HG02943 (cell line): Measurements from ENCODE around the gene GMEB2.
A peak's percentile ranks its signal among the peaks of the same experiment; 100 is the strongest.
"Not testable (repeated sequence)": the region's sequence is repeated elsewhere in the genome, so short reads cannot be mapped to it uniquely, and the experiment has no call there.

Source experiments
- ATAC-seq: cut with Tn5 transposase; IDR thresholded peaks from one replicate; pipeline ENCODE4 v1.9.1; 2021; ENCODE audit warnings: mild to moderate bottlenecking, low read depth, moderate library complexity; ENCODE audit not compliant: unreplicated experiment

The GMEB2 gene

DNA sequence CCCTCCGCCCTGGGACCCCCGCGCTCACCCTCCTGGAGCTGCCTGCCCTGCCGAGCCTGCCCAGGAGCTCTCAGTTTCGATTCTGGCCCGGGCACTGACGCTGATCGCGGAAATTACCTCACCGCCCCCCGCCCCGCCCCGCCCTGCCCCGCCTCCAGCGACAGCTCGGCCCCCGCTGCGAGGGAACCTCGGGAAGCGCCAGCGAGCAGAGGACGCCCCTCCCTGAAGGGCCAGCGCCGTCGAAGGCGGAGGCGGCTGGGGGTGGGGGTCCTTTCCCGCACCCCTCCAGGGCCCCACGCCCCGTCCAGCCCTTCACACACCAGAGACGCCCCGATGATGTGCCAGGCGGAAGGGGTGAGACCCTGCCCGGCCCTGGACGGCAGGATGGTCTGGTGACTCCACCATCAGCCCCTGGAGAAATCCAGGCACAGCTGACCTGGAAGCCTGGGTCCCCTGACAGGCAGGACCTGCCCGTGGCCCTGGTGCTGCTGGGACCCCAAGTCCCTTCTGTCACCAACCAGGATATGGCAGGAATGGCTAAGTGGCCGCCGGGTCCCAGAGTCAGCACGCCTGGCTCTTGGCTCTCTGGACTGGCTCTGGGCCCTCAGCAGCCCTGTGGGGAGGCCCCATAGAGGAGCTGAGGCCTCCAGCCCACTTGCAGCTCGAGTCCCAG lies 52.6 kb downstream of the GMEB2 start, which contains the start of gene HELZ2:
Gene HELZ2, minus strand, starts transcription at position 84 of the 673 bp plus-strand sequence. CDS start 1,854 bp downstream, outside the sequence.
- no peak for ATAC-seq

DNA sequence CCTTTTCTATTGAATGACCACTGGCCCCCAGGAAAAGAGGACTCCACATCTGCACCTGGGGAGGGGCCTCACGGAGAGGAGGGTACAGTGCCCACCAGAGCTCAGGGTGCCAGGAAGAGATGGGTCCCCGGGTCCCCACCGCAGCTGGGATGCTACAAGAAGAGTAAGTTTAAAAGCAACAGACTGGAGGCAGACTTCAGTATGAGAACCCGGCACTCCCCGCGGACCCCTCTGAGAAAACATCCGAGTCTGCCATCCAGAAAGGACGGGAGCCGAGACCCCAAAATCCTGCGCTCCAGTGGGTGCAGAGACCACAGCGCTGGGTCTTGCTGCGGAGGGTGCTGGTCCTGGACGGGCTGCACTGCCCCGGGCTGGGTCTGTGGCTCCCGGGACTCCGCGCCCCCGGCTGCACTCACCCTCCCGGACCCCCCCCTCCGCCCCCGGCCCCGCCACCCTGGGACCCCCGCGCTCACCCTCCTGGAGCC lies 53.2 kb downstream of the GMEB2 start:
- no peak for ATAC-seq

DNA sequence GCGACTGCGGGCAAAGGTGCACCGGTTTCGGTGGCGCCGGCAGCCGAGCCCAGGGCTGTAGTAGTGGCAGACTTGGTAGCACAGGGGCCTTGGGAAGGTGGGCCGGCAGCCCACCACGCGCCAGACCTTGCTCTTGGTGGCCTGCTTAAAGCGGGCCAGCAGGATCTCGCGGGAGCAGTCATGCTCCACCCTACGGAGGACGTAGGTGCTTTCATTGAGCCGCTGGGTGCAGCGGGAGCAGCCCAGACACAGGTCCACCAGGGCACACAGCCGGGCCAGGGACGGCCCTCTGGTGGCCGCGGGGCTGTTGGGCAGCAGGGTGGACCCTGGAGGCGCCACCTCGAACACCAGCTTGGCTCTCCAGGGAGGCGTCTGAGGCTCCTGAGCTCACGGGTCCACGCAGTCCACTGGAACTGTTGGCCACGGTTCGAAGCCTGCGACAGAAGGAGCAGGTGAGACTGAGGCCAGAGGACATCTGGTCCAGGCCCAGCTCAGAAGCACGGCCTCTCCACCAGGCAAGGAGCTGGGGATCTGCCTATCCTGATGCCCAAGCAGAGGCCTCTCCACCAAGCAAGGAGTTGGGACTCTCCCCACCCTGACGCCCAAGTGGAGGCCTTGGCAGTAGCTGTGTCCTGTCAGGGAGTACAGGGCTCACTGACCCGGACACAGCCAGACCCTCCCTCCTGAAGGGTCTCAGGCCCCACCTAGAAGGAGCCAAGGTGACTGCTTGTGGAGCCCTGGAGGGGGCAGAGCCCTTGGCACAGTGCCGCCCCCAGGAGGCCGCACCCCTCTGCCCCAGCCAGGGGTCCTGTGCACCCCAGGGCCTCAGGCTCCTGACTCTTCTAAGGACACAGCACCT lies 53.9 kb downstream of the GMEB2 start:
- ATAC-seq, result no peak

DNA sequence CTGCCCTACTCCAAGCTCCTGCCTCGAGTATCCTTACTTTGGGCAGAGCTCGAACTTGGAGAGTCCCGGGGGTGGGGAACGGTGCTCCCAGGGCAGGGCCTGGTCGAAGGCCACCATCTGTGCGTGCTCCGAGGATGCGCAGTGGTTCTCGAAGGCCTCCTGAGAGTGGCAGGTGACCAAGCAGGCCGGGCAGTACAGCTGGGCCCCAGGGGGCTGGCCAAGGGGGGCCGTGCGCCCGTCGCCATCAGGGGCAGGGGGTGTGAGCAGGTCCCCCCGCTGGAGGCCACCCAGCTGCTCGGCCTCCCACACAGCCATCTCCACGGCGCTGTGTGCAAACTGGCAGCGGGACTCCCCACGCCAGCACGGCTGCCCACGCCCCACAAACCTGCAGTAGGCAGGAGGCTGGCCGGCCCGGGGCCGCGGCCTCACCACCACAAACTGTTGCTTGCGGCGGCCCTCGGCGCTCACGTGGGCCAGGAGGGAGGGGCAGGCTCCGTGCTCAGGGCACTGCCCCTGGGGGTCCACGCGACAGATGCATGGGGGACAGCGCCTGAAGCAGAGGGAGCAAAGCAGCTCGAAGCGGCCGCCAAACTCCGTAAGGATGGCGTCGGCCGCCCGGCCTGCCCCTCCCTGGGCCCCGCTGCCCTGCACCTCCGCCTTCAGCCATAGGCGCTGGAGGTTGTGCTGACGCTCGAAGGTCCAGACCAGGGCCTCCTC lies 54.7 kb downstream of the GMEB2 start:
- no peak for ATAC-seq

DNA sequence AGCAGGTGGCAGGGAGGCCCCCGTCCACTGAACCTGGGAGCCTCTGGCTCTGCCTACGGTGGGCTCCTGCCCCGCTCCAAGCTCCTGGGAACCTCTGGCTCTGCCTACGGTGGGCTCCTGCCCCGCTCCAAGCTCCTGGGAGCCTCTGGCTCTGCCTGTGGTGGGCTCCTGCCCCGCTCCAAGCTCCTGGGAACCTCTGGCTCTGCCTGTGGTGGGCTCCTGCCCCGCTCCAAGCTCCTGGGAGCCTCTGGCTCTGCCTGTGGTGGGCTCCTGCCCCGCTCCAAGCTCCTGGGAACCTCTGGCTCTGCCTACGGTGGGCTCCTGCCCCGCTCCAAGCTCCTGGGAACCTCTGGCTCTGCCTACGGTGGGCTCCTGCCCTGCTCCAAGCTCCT lies 55.8 kb downstream of the GMEB2 start:
- ATAC-seq, result not testable (repeated sequence)

DNA sequence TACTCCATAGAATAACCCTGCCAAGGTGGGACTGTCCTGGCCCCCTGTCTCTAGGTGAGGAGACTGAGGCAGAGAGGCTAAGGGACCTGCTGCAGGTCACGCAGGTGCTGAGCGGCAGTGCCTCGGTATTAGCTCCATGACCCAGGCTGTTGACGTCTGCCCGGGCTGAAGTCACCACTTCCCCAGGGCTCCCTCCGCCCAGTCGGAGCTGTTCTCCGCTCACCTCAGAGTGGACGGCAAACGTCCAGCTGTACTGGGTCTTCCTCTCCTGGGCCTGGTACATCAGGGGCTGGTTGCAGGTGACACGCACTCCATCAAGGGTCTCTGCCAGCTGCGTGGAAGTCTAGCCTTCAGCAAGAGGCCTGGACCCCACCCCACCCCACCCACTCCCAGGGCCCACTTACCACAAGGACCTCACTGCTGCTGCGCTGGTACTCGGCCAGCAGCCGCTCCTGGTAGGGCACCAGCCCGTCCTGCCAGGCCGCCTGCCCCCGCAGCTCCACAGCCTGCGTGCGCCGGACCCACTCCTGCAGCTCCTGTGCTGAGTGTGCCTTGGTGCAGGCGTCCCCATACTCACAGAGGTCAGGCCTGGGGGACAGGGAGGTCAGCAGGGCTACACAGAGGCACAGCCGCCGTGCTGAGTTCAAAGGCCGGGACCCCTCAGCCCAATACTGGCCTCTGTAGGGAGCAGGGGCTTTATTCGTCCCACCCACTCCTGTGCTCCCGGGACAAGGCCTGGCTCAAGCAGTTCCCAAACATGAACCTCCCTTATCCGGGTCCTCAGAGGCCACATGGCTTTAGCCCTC lies 56.4 kb downstream of the GMEB2 start:
- no peak for ATAC-seq

DNA sequence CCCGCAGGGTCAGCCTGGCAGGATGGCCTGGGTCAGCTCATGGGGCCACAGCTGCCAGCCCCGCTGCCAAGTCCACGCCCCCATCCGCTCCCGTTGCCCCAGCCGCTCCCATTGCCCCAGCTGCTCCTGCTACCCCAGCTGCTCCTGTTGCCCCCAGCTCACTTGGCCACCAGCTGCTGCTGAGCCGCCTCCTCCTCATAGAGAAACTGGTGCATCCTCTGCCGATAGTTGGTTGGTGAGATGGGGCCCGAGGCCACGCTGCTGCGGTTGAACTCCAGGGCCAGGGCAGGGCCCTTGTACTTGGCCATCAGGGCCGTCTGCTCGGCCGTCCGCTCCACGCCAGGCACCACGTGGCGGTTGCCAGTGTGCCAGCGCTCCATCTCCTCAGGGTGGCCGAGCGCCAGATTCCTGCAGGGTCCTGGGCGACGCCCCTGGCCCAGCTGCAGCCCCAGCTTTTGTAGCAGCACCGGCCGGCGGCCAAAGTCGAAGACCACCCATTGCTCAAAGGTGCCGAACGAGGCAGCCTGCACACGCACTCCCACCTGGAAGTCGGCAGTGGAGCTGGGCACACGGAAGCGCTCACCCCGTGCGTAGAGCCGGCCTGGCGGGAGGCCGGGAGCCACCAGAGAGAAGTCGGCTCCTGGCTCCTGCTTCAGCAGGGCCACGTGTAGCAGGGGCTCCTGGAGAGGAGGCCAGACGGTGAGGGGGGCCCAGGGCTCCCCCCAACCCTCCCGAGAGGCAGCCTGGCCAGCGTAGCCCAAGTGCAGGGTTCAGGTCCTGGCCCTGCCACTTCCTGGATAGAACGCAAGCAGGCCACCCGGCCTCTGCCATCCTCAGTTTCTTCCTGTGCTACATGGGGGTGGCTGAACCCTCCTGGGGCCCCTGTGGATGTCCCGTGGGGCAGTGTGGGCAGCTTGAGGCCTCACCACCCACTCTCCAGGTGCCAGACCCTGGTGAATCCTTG lies 57.6 kb downstream of the GMEB2 start:
- ATAC-seq, result no peak

DNA sequence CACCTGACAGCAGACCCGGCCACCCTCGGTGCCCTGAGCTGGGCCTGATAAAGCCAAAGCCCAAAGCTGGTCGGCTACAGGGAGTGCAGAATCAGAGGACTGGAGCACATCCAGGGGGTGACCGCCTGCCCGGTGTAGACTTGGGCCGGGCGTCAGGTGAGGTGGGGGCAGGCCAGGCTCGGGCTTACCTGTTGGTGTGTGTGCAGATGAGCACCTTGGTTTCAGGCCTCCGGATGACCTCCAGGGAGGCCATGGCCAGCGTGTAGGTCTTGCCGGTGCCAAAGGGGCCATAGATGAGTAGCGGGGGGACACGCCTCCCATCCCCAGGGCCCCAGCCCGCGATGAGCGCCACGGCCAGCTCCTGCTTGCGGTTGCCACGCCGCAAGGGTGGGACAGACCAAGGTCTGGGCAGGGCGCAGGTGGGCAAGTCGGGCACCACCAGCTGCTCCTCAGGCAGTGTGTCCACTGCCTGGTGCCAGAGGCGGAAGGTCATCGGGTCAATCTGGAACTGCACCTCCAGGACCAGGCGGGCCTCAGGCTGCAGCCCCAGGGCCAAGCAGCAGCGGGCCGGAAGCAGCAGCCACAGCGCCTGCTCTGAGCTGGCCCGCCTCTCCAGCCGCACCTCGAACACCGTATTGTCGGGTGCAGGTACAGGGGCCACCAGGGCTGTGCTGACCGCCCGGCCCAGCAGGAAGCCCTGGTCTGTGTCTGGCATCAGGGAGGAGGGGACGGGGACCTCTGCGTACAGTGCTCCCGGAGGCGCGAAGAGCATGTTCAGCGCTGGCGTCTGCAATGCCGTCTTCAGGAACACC lies 58.5 kb downstream of the GMEB2 start:
- peak; percentile 13 for ATAC-seq

DNA sequence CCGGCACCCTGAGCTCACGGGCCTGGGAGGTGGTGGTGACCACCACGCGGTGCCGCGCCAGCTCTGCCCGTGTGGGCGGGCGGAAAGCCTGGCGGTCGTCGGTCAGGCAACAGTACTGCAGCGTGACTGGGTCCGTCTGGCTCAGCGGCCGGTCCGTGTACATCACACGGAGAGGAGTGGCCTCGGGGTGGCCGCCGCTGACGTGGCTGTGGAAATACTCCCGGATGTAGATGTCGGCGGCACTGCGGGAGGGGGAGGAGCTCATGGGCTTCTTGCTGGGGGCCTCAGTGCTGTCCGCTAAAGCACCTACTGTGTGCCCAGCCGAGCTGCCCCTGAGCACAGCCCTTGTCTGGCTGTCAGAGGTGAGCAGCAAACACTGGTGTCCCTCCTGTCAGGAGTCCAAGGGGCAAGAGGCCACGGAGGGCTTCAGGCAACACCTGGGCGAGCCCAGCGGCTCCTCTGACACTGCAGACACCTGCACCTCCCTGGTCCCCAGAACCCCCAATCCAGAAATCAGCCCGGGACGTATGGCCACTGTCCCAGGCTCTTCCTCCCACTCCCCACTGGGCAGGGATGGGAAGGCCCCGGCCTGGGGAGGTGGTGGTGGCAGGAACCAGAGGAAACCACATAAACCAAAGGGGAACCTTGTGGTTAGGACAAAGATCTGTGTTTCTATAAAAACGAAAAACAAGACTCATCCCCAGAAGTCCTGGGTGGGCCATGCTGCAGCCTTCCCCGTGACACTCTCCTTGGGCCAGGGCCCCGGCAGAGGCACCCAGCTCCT lies 59.3 kb downstream of the GMEB2 start:
- peak; percentile 53 for ATAC-seq

DNA sequence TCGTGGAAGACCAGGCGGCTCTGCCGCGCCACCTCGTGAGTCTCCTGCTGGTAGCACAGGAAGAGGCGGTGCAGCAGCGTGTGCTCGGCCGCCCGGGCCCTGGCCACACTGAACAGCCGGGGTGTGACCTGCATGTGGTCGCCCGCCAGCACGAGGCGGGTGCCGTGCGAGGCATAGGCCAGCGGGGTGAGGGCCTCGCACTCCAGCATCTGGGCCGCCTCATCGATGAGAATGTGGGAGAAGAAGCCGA lies 59.8 kb downstream of the GMEB2 start:
- no peak for ATAC-seq

DNA sequence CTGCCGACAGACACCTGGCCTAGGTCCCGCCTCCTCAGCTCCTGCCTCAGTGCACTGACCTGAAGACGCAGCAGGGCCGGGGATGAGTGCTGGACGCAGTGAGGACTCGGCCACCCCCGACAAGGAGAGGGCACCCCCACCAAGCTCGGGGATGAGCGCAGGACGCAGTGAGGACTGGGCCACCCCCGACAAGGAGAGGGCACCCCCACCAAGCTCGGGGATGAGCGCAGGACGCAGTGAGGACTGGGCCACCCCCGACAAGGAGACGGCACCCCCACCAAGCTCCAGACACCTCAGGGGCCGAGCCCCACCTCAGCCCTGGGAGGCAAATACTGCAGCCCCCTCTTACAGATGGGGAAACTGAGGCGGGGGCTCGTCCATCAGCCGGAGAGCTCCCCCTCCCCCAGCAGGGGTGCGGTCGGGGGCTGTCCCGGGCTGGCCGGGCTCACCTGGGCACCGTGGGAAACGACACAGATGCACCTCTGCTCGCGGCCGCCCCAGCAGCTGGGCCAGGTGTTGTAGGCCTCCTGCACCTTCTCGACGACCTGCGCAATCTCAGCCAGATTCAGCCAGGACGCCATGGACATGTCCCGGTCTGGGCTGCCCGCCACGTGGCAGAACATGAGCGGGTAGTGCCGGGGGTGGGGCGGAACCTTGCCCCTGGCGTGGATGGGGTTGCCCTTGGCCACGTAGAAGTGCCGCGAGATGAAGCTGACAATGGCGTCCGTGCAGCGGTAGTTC lies 60.3 kb downstream of the GMEB2 start:
- ATAC-seq, result no peak

DNA sequence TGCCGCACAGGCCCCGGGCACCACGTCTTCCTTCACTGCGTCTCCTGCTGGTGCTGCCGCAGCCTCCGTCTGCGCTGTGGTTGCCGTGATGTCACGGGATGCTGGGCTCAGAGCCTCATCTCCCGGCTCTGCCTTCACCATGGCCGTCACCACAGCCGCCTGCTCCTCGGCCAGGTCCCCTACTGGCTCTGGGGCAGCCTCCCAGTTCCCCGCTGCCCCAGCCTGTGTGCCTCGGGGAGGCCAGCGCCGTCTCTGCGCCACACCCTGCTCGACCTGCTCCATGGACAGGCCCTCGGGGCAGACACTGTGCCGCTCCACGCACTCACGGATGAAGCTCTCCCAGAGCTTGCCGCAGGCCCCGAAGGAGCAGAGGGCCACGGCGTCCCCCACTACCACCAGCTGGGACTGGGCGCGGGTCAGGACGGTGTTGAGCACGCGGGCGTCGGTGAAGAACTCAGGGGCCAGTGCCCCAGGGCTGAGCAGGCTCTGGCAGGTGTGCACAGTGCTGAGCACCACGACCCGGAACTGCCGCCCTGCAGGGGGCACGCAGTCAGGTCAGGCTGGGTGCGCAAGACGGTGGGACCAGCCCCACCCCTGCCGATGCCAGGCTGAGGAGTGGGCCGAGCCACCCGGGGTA lies 61.1 kb downstream of the GMEB2 start:
- no peak for ATAC-seq

DNA sequence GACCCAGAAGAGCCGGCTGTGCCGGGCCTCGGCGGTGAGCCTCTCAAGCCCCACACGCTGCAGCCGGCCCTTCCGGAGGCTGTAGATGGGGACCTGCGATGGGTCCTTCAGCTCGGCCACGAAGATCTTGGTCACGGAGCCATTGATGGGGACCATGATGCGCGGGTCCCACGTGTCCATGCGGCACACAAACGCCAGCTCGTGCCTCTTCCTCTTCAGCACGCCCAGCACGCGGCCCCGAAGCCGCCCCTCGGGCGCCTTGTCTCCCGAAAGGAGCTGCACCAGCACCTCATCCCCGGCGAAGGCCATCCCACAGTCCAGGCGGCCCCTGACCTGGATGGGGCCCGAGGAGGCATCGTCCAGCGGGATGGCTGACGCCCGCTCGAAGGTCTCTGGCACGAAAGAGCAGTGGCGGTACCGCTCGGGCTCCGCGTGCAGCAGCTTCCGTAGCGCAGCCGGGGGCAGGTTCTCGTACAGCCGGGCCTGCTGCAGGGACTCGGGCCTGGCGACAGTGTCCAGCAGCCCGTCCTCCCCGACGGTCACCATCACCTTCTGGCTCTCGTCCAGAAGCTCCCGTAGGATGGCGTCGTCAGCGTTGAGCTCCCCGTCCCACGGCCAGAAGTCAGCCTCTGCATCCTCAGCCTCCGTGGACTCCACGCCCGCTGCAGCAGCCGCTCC lies 61.7 kb downstream of the GMEB2 start:
- no peak for ATAC-seq

DNA sequence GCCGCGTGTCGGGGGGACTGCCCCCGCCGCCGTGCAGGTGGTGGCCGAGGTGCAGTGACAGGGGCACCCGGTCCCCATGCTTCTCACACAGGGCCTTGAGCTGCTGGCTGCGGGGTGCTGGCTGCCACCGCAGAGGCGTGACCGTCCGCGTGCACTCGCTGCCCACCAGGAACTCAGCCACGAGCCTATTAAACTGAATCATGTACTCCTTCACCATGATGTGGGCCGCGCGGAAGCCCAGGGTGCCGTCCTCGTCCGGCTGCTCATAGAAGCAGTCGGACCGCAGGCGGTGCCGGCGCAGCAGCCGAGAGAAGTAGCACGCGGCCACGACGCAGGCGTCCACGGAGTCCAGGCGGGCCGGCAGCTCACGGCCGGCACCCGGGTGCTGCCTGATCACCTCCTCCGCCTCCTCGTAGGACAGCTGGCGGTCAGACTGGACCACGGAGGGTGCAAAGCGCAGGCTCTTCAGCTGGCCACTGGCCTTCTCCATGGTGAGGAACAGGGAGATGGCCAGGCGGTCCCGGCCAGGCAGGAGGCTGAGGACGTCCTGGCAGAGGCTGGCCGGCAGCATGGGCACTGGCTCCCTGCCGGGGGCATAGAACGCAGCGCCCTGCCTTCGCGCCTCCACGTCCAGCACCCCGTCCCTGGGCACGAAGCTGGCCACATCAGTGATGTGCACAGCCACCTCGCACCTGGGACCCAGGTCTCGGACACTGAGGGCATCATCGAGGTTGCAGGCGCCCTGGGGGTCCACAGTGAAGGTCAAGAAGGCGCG lies 62.7 kb downstream of the GMEB2 start:
- no peak for ATAC-seq

DNA sequence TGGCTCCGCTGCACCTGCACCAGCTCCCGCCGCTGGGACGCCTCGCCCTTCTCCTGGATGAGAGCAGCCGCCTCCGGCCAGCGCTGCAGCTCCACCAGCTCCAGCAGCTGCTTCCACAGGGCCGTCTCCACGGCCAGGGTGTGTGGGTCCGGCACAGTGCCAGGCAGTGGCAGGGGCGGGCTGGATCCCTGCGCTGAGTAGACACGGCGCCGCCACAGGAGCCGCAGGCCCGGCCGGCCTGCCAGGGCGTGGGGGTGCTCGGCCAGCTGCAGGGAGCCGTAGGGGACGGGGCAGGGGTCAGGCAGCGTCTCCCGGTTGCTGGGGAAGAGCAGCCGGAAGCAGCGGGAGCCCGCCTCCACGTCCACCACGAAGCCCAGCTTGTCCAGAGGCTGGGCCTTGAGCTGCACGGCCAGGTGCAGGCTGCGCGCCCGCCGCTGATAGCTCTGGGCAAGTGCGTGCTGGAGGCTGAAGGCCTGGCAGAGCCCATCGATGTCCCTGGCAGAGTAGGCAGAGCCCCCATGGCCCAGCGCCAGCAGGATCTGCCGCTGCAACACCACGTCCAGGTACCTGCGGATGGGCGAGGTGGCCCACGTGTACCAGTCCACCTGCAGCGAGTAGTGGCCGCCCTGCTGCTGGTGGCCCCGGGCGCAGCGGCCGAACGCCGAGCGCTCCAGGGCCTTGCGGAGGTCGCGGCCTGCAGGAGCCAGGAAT lies 63.5 kb downstream of the GMEB2 start:
- no peak for ATAC-seq
